HEK293 (cell line): ENCODE results near the gene MDGA2.

Experiments
- CTCF ChIA-PET: fragments of 350-600 bp; formaldehyde crosslinking; extraction: SDS; loops from one replicate; lab custom pipeline; 2021; ENCODE audit warnings: antibody characterized with exemption; lab: Yijun Ruan, JAX
- POLR2A ChIA-PET: fragments of 300-600 bp; formaldehyde crosslinking; extraction: SDS; loops from one replicate; lab custom pipeline; 2020; ENCODE audit warnings: antibody characterized with exemption, inconsistent platforms; lab: Yijun Ruan, JAX
- H3K27ac ChIP-seq: fragments of 200-500 bp; sonication (Bioruptor generic); 2 replicates; pipeline ENCODE4 v1.5.1; 2014; ENCODE audit warnings: low read depth, low read length, control low read depth, inconsistent platforms; ENCODE audit errors: extremely low read depth
- H3K36me3 ChIP-seq, 2 experiments: fragments of 200-500 bp in 1 of 2; sonication (Bioruptor generic) in 1 of 2; 1 replicate in 1 of 2; 2 replicates in 1 of 2; pipeline ENCODE4 v1.5.1; 2014 to 2017; ENCODE audit warnings: inconsistent platforms in 2 of 2, low read length in 2 of 2; ENCODE audit not compliant: control insufficient read depth in 2 of 2, insufficient read depth in 1 of 2
- H3K4me1 ChIP-seq: fragments of 200-500 bp; sonication (Bioruptor generic); 2 replicates; pipeline ENCODE4 v1.5.1; 2014; ENCODE audit warnings: mild to moderate bottlenecking, low read length, inconsistent platforms; ENCODE audit not compliant: control insufficient read depth, insufficient read depth
- H3K4me3 ChIP-seq: 2 replicates; pipeline ENCODE4 v1.5.1; 2011; ENCODE audit warnings: low read depth, mild to moderate bottlenecking, control low read depth, low read length, moderate library complexity
- H3K9me3 ChIP-seq: fragments of 200-500 bp; sonication (Bioruptor generic); 2 replicates; pipeline ENCODE4 v1.5.1; 2014; ENCODE audit warnings: low read depth, low read length, inconsistent platforms; ENCODE audit not compliant: control insufficient read depth, insufficient read depth
- BCL11A ChIP-seq: fragments of 450-650 bp; formaldehyde crosslinking; IDR thresholded peaks from 2 replicates; pipeline ENCODE4 v1.5.1; 2016; ENCODE audit warnings: low read depth, missing biosample characterization, missing genetic modification characterization
- GLI4 ChIP-seq: fragments of 450-650 bp; formaldehyde crosslinking; IDR thresholded peaks from 2 replicates; pipeline ENCODE4 v1.5.1; 2016; ENCODE audit warnings: missing biosample characterization, missing genetic modification characterization
- GLIS2 ChIP-seq: fragments of 450-650 bp; formaldehyde crosslinking; IDR thresholded peaks from 2 replicates; pipeline ENCODE4 v1.5.1; 2016; ENCODE audit warnings: missing biosample characterization, missing genetic modification characterization
- PATZ1 ChIP-seq: fragments of 450-650 bp; formaldehyde crosslinking; IDR thresholded peaks from 2 replicates; pipeline ENCODE4 v1.5.1; 2016; ENCODE audit warnings: missing biosample characterization, missing genetic modification characterization
- ZBTB49 ChIP-seq: fragments of 450-650 bp; formaldehyde crosslinking; IDR thresholded peaks from 2 replicates; pipeline ENCODE4 v1.5.1; 2016; ENCODE audit warnings: missing biosample characterization, missing genetic modification characterization, low read depth
- ZEB2 ChIP-seq: fragments of 450-650 bp; formaldehyde crosslinking; IDR thresholded peaks from 2 replicates; pipeline ENCODE4 v1.5.1; 2016; ENCODE audit warnings: missing biosample characterization, missing genetic modification characterization
- ZFHX2 ChIP-seq: fragments of 450-650 bp; formaldehyde crosslinking; conservative IDR thresholded peaks from 2 replicates; pipeline ENCODE4 v1.5.1; 2016; ENCODE audit warnings: missing biosample characterization, missing genetic modification characterization
- ZNF148 ChIP-seq: fragments of 450-650 bp; formaldehyde crosslinking; IDR thresholded peaks from 2 replicates; pipeline ENCODE4 v1.5.0; 2017; ENCODE audit warnings: missing biosample characterization, missing genetic modification characterization, borderline replicate concordance
- ZNF26 ChIP-seq: fragments of 450-650 bp; formaldehyde crosslinking; IDR thresholded peaks from 2 replicates; pipeline ENCODE4 v1.5.1; 2016; ENCODE audit warnings: missing biosample characterization, missing genetic modification characterization
- ZNF274 ChIP-seq, 2 experiments: fragments of 200-500 bp in 1 of 2; fragments of 450-650 bp in 1 of 2; sonication (Bioruptor generic) in 1 of 2; formaldehyde crosslinking in 1 of 2; IDR thresholded peaks; 2 replicates each; pipeline versions ENCODE4 v1.5.1 to v1.6.1; 2014 to 2016; ENCODE audit warnings: borderline replicate concordance in 1 of 2, inconsistent platforms in 1 of 2, low read length in 1 of 2, missing biosample characterization in 1 of 2, missing genetic modification characterization in 1 of 2
- ZNF354C ChIP-seq: fragments of 450-650 bp; formaldehyde crosslinking; IDR thresholded peaks from 2 replicates; pipeline ENCODE4 v1.5.1; 2016; ENCODE audit warnings: missing biosample characterization, missing genetic modification characterization, low read depth, borderline replicate concordance
- ZNF366 ChIP-seq: fragments of 450-650 bp; formaldehyde crosslinking; conservative IDR thresholded peaks from 2 replicates; pipeline ENCODE4 v1.5.1; 2016; ENCODE audit warnings: missing biosample characterization, missing genetic modification characterization
- ZNF449 ChIP-seq: fragments of 450-650 bp; formaldehyde crosslinking; IDR thresholded peaks from 2 replicates; pipeline ENCODE4 v1.5.1; 2017; ENCODE audit warnings: missing biosample characterization, mild to moderate bottlenecking, missing genetic modification characterization, moderate library complexity
- ZNF530 ChIP-seq: fragments of 450-650 bp; formaldehyde crosslinking; IDR thresholded peaks from 2 replicates; pipeline ENCODE4 v1.5.1; 2016; ENCODE audit warnings: low read depth, missing biosample characterization, missing genetic modification characterization
- ZNF561 ChIP-seq: fragments of 450-650 bp; IDR thresholded peaks from 2 replicates; pipeline ENCODE4 v1.5.1; 2018; ENCODE audit warnings: missing biosample characterization, missing genetic modification characterization, borderline replicate concordance
- ZNF677 ChIP-seq: fragments of 450-650 bp; IDR thresholded peaks from 2 replicates; pipeline ENCODE4 v1.5.0; 2018; ENCODE audit warnings: missing biosample characterization, mild to moderate bottlenecking, missing genetic modification characterization, moderate library complexity
- ZSCAN16 ChIP-seq: fragments of 450-650 bp; formaldehyde crosslinking; IDR thresholded peaks from 2 replicates; pipeline ENCODE4 v1.5.1; 2016; ENCODE audit warnings: missing biosample characterization, missing genetic modification characterization
- ZSCAN18 ChIP-seq: fragments of 450-650 bp; formaldehyde crosslinking; IDR thresholded peaks from 2 replicates; pipeline ENCODE4 v1.5.1; 2016; ENCODE audit warnings: missing biosample characterization, missing genetic modification characterization

Gene MDGA2

GRCh38 chr14:47710581-47710980, 35.2 kb upstream of the MDGA2 start (continued):
- TF ChIP-seq ZBTB49 (tag by site-specific recombination) (no peak), ZNF561 (tag by site-specific recombination) (no peak), GLI4 (tag by site-specific recombination) (no peak), ZNF677 (tag by site-specific recombination) (no peak), ZNF449 (tag by site-specific recombination) (no peak)

- Histone ChIP-seq H3K36me3 (no peaks in the 10 kb centered on the region), H3K27ac (no peak overlapping the region), H3K4me3 (no peak overlapping the region), H3K4me1 (no peaks in the 10 kb centered on the region)
- POLR2A ChIA-PET: no interaction called here
- TF ChIP-seq ZNF274 (IDR thresholded peaks at IDR 0.05; ENCODE audit: low read length) (no peak), ZNF274 (tag by site-specific recombination; IDR thresholded peaks at IDR 0.05; ENCODE audit: borderline replicate concordance) (no peak)
- TF ChIP-seq, all 188 proteins: peak for 0
- CTCF ChIA-PET: no interaction called here
- H3K9me3 ChIP-seq: no peaks in the 10 kb centered on the region
Measured at GRCh38 chr14:47705683-47706082, 30.3 kb upstream of the MDGA2 start.

- no peaks in the 10 kb centered on the region for H3K9me3 ChIP-seq
- no peak overlapping the region for H3K4me3 ChIP-seq
- no peaks in the 10 kb centered on the region for H3K36me3 ChIP-seq
- POLR2A ChIA-PET: no interaction called here
- H3K4me1 ChIP-seq: no peaks in the 10 kb centered on the region
- CTCF ChIA-PET: no interaction called here
- TF ChIP-seq ZNF366 (tag by site-specific recombination): peak; percentile 53; the same call in 1 of the 2 replicates
- TF ChIP-seq ZNF530 (tag by site-specific recombination): no peak
- no peak overlapping the region for H3K27ac ChIP-seq
Measured at GRCh38 chr14:47691829-47692228, 16.4 kb upstream of the MDGA2 start.

GRCh38 chr14:47678993-47679392, 3.6 kb upstream of the MDGA2 start:
- H3K27ac ChIP-seq: no peak overlapping the region
- H3K4me3 ChIP-seq: no peak overlapping the region
- H3K36me3 ChIP-seq: no peaks in the 10 kb centered on the region
- CTCF ChIA-PET: no interaction called here
- H3K4me1 ChIP-seq: no peaks in the 10 kb centered on the region
- H3K9me3 ChIP-seq: no peaks in the 10 kb centered on the region
- POLR2A ChIA-PET: no interaction called here
- TF ChIP-seq PATZ1 (tag by site-specific recombination): no peak
- TF ChIP-seq GLIS2: no peak
- TF ChIP-seq BCL11A (tag by site-specific recombination): no peak
- TF ChIP-seq ZSCAN16: no peak
- no peak for TF ChIP-seq ZNF26 (tag by site-specific recombination)
- no peak for TF ChIP-seq ZEB2 (tag by site-specific recombination)
- no peak for TF ChIP-seq ZFHX2 (tag by site-specific recombination)
- TF ChIP-seq ZSCAN18 (tag by site-specific recombination): no peak
- TF ChIP-seq ZNF148 (tag by site-specific recombination): no peak
- TF ChIP-seq ZNF354C (tag by site-specific recombination): no peak
